SK-N-SH treated with all-trans-retinoic acid at 6 μM for 48 hours (cell line): ENCODE data around the gene PYGM.

Experiments used
- ATAC-seq: fragments of 200-7000 bp; cut with Tn5 transposase; 3 replicates; pipeline ENCODE4 v1.9.1; 2020; ENCODE audit warnings: mild to moderate bottlenecking, moderate library complexity
- ARNTL ChIP-seq: fragments of 450-650 bp; formaldehyde crosslinking; IDR thresholded peaks from 2 replicates; pipeline ENCODE4 v1.5.0; 2020; ENCODE audit warnings: low read depth, mild to moderate bottlenecking, moderate library complexity, borderline replicate concordance
- BACH2 ChIP-seq: fragments of 250-450 bp; sonication (Bioruptor Pico); IDR thresholded peaks from 2 replicates; pipeline ENCODE4 v1.9.0; 2021; ENCODE audit warnings: mild to moderate bottlenecking, borderline replicate concordance
- ESRRG ChIP-seq: fragments of 250-450 bp; sonication (Bioruptor Pico); IDR thresholded peaks from 2 replicates; pipeline ENCODE4 v1.6.1; 2021; ENCODE audit warnings: mild to moderate bottlenecking
- GLIS3 ChIP-seq: fragments of 250-450 bp; sonication (Bioruptor Pico); IDR thresholded peaks from 2 replicates; pipeline ENCODE4 v1.5.0; 2020; ENCODE audit warnings: mild to moderate bottlenecking, moderate library complexity
- ISL1 ChIP-seq: fragments of 250-450 bp; sonication (Bioruptor Pico); IDR thresholded peaks from 2 replicates; pipeline ENCODE4 v2.1.2; 2022; ENCODE audit warnings: mild to moderate bottlenecking, moderate library complexity
- OSR1 ChIP-seq: fragments of 250-450 bp; sonication (Bioruptor Pico); IDR thresholded peaks from 2 replicates; pipeline ENCODE4 v1.8.0; 2022; ENCODE audit warnings: moderate library complexity, mild to moderate bottlenecking, inconsistent platforms
- PPARA ChIP-seq: fragments of 250-450 bp; sonication (Bioruptor Pico); IDR thresholded peaks from 2 replicates; pipeline ENCODE4 v1.5.0; 2020; ENCODE audit warnings: mild to moderate bottlenecking, borderline replicate concordance
- RARB ChIP-seq: fragments of 250-450 bp; sonication (Bioruptor Pico); IDR thresholded peaks from 2 replicates; pipeline ENCODE4 v1.8.0; 2021; ENCODE audit warnings: mild to moderate bottlenecking, moderate library complexity
- SNAI2 ChIP-seq: fragments of 250-450 bp; sonication (Bioruptor Pico); IDR thresholded peaks from 2 replicates; pipeline ENCODE4 v1.5.0; 2020; ENCODE audit warnings: mild to moderate bottlenecking, moderate library complexity
- TCF4 ChIP-seq: fragments of 250-450 bp; sonication (Bioruptor Pico); IDR thresholded peaks from 2 replicates; pipeline ENCODE4 v1.8.0; 2021; ENCODE audit warnings: mild to moderate bottlenecking, moderate library complexity, borderline replicate concordance
- TOX ChIP-seq: fragments of 250-450 bp; sonication (Bioruptor Pico); IDR thresholded peaks from 2 replicates; pipeline ENCODE4 v1.8.0; 2021; ENCODE audit warnings: mild to moderate bottlenecking, moderate library complexity, borderline replicate concordance
- ZC3H10 ChIP-seq: fragments of 250-450 bp; sonication (Bioruptor Pico); IDR thresholded peaks from 2 replicates; pipeline ENCODE4 v1.5.1; 2021; ENCODE audit warnings: mild to moderate bottlenecking, moderate library complexity
- ZFP3 ChIP-seq: fragments of 250-450 bp; sonication (Bioruptor Pico); IDR thresholded peaks from 2 replicates; pipeline ENCODE4 v1.5.0; 2020; ENCODE audit warnings: mild to moderate bottlenecking, moderate library complexity
- ZFP30 ChIP-seq: fragments of 450-650 bp; formaldehyde crosslinking; IDR thresholded peaks from 2 replicates; pipeline ENCODE4 v1.5.0; 2022; ENCODE audit warnings: mild to moderate bottlenecking, moderate library complexity
- ZNF565 ChIP-seq: fragments of 450-650 bp; formaldehyde crosslinking; conservative IDR thresholded peaks from 2 replicates; pipeline ENCODE4 v1.5.0; 2020; ENCODE audit warnings: low read depth, mild to moderate bottlenecking, moderate library complexity
- ZNF70 ChIP-seq: fragments of 450-650 bp; formaldehyde crosslinking; IDR thresholded peaks from 2 replicates; pipeline ENCODE4 v1.5.0; 2020; ENCODE audit warnings: mild to moderate bottlenecking, moderate library complexity
- ZNF8 ChIP-seq: fragments of 450-650 bp; formaldehyde crosslinking; IDR thresholded peaks from 2 replicates; pipeline ENCODE4 v1.5.0; 2020; ENCODE audit warnings: mild to moderate bottlenecking, moderate library complexity
- TF ChIP-seq, protein P1 (sequence below): fragments of 250-450 bp; sonication (Bioruptor Pico); IDR thresholded peaks from 2 replicates; pipeline ENCODE4 v1.5.1; 2020; ENCODE audit warnings: low read depth, mild to moderate bottlenecking, moderate library complexity
- TF ChIP-seq, protein P2 (sequence below): fragments of 250-450 bp; sonication (Bioruptor Pico); IDR thresholded peaks from 2 replicates; pipeline ENCODE4 v1.8.0; 2021; ENCODE audit warnings: low read depth, mild to moderate bottlenecking, moderate library complexity, borderline replicate concordance
- TF ChIP-seq, protein P3 (sequence below): fragments of 250-450 bp; sonication (Bioruptor Pico); IDR thresholded peaks from 2 replicates; pipeline ENCODE4 v1.5.1; 2021; ENCODE audit warnings: mild to moderate bottlenecking, moderate library complexity
- TF ChIP-seq, protein P4 (sequence below): fragments of 250-450 bp; sonication (Bioruptor Pico); IDR thresholded peaks from 2 replicates; pipeline ENCODE4 v1.5.0; 2020; ENCODE audit warnings: mild to moderate bottlenecking, moderate library complexity
- TF ChIP-seq, protein P5 (sequence below): fragments of 250-450 bp; sonication (Bioruptor Pico); IDR thresholded peaks from 2 replicates; pipeline ENCODE4 v1.8.0; 2020; ENCODE audit warnings: mild to moderate bottlenecking, moderate library complexity, borderline replicate concordance

PYGM gene

DNA sequence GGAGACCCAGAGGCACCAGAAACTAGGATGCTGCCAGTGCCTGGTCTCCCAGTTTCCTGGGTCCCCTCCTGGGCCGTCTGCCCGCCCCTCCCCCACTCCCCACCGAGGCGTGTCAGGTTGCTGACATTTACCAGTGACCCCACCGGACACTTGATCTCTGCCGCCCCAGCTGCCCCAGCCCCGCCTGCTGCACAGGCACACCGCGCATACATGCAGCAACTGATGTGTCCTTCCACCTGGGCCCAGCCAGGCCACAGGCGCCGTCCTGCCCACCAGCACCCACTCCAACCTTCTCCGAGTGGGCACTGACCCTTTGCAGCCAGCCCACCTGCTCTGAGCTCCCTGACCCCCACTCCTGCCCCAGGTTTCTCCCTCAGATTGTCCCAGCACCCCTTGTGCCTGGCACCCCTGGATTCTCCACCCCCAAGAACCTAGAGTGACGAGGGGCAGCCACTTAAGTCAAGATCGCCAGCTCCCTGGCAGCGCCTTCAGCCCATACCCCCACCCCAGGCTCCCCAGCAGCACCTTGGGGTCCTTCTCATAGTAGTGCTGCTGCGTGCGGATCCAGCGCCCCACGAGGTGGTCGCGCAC, 548 bp downstream of the PYGM start:
- ATAC-seq: no peak; the same call in 1 of the 3 replicates
- no peak for TF ChIP-seq SNAI2 (CRISPR knock-in tag)
- no peak for TF ChIP-seq PPARA (CRISPR knock-in tag)
- TF ChIP-seq ZNF565 (CRISPR knock-in tag): no peak
- no peak for TF ChIP-seq ESRRG (CRISPR knock-in tag)

DNA sequence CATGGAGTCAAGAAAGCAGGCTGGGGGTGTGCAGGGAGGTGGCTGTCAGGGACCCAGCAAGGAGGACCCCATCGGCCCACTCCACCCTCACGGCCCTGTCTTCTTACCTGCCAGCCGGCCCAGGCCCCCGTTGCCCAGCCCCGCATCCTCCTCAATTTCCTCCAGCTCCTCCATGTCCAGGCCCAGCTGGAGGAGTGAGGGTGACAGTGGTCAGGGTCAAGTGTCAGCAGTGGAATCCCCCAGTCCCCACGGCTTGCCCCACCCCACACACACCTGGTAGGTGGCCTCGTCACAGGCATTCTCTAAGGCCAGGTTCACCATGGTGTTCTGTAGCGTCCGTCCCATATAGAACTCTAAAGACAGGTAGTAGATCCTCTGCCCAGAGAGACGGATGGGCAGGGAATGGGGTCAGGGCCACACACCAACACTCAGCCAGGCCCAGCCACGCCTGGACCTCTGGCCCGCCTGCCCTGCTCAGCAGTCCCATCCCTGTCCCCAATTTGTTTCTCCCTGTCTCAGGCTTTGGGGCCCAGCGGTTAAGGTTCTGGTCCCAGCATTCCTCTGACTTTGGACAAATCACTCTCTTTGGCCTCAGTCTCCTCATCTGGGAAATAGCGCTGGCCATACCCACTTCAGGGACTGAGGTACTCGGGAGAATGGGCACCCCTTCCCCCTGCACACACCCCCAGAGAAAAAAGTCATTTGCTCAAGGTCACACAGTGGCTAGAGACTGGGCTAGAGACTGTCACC, 1.3 kb downstream of the PYGM start:
- no peak for ATAC-seq
- TF ChIP-seq, protein P1, sequence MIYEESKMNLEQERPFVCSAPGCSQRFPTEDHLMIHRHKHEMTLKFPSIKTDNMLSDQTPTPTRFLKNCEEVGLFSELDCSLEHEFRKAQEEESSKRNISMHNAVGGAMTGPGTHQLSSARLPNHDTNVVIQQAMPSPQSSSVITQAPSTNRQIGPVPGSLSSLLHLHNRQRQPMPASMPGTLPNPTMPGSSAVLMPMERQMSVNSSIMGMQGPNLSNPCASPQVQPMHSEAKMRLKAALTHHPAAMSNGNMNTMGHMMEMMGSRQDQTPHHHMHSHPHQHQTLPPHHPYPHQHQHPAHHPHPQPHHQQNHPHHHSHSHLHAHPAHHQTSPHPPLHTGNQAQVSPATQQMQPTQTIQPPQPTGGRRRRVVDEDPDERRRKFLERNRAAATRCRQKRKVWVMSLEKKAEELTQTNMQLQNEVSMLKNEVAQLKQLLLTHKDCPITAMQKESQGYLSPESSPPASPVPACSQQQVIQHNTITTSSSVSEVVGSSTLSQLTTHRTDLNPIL (CRISPR knock-in tag): no peak
- TF ChIP-seq TOX (CRISPR knock-in tag): no peak
- TF ChIP-seq, protein P2, sequence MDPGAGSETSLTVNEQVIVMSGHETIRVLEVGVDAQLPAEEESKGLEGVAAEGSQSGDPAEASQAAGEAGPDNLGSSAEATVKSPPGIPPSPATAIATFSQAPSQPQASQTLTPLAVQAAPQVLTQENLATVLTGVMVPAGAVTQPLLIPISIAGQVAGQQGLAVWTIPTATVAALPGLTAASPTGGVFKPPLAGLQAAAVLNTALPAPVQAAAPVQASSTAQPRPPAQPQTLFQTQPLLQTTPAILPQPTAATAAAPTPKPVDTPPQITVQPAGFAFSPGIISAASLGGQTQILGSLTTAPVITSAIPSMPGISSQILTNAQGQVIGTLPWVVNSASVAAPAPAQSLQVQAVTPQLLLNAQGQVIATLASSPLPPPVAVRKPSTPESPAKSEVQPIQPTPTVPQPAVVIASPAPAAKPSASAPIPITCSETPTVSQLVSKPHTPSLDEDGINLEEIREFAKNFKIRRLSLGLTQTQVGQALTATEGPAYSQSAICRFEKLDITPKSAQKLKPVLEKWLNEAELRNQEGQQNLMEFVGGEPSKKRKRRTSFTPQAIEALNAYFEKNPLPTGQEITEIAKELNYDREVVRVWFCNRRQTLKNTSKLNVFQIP: no peak
- TF ChIP-seq RARB (CRISPR knock-in tag): no peak
- no peak for TF ChIP-seq ZFP3
- no peak for TF ChIP-seq BACH2 (CRISPR knock-in tag)
- TF ChIP-seq ZC3H10 (CRISPR knock-in tag): no peak
- TF ChIP-seq GLIS3 (CRISPR knock-in tag): no peak
- no peak for TF ChIP-seq ISL1 (CRISPR knock-in tag)
- TF ChIP-seq TCF4 (CRISPR knock-in tag): no peak
- TF ChIP-seq OSR1: no peak
- TF ChIP-seq, protein P3, sequence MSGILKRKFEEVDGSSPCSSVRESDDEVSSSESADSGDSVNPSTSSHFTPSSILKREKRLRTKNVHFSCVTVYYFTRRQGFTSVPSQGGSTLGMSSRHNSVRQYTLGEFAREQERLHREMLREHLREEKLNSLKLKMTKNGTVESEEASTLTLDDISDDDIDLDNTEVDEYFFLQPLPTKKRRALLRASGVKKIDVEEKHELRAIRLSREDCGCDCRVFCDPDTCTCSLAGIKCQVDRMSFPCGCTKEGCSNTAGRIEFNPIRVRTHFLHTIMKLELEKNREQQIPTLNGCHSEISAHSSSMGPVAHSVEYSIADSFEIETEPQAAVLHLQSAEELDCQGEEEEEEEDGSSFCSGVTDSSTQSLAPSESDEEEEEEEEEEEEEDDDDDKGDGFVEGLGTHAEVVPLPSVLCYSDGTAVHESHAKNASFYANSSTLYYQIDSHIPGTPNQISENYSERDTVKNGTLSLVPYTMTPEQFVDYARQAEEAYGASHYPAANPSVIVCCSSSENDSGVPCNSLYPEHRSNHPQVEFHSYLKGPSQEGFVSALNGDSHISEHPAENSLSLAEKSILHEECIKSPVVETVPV (CRISPR knock-in tag): no peak
- no peak for TF ChIP-seq ZNF8 (CRISPR knock-in tag)
- no peak for TF ChIP-seq ZFP30 (CRISPR knock-in tag)
- TF ChIP-seq ZNF70 (CRISPR knock-in tag): no peak
- TF ChIP-seq, protein P4, sequence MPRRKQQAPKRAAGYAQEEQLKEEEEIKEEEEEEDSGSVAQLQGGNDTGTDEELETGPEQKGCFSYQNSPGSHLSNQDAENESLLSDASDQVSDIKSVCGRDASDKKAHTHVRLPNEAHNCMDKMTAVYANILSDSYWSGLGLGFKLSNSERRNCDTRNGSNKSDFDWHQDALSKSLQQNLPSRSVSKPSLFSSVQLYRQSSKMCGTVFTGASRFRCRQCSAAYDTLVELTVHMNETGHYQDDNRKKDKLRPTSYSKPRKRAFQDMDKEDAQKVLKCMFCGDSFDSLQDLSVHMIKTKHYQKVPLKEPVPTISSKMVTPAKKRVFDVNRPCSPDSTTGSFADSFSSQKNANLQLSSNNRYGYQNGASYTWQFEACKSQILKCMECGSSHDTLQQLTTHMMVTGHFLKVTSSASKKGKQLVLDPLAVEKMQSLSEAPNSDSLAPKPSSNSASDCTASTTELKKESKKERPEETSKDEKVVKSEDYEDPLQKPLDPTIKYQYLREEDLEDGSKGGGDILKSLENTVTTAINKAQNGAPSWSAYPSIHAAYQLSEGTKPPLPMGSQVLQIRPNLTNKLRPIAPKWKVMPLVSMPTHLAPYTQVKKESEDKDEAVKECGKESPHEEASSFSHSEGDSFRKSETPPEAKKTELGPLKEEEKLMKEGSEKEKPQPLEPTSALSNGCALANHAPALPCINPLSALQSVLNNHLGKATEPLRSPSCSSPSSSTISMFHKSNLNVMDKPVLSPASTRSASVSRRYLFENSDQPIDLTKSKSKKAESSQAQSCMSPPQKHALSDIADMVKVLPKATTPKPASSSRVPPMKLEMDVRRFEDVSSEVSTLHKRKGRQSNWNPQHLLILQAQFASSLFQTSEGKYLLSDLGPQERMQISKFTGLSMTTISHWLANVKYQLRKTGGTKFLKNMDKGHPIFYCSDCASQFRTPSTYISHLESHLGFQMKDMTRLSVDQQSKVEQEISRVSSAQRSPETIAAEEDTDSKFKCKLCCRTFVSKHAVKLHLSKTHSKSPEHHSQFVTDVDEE (CRISPR knock-in tag): no peak
- TF ChIP-seq ARNTL (CRISPR knock-in tag): no peak
- TF ChIP-seq ZNF565 (CRISPR knock-in tag): no peak
- TF ChIP-seq, protein P5, sequence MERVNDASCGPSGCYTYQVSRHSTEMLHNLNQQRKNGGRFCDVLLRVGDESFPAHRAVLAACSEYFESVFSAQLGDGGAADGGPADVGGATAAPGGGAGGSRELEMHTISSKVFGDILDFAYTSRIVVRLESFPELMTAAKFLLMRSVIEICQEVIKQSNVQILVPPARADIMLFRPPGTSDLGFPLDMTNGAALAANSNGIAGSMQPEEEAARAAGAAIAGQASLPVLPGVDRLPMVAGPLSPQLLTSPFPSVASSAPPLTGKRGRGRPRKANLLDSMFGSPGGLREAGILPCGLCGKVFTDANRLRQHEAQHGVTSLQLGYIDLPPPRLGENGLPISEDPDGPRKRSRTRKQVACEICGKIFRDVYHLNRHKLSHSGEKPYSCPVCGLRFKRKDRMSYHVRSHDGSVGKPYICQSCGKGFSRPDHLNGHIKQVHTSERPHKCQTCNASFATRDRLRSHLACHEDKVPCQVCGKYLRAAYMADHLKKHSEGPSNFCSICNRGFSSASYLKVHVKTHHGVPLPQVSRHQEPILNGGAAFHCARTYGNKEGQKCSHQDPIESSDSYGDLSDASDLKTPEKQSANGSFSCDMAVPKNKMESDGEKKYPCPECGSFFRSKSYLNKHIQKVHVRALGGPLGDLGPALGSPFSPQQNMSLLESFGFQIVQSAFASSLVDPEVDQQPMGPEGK: no peak
